ENCODE measurements around the gene HMCN1.

HMCN1 gene

GRCh38 chr1:185803241-185803640 lies 69.0 kb downstream of the HMCN1 start:
- no peaks in the 10 kb centered on the region for H3K36me3 ChIP-seq (ENCODE audit: insufficient read depth, low read length)
- peaks cover 3% of the 10 kb centered on the region; the same call in 1 of the 2 replicates for H3K9me3 ChIP-seq (ENCODE audit: control insufficient read depth, insufficient read depth, low read length)
- H3K9ac ChIP-seq (ENCODE audit: low read depth, low read length), result no peak overlapping the region
- H3K4me1 ChIP-seq (ENCODE audit: insufficient read depth, low read length), result peaks cover 5% of the 10 kb centered on the region; the same call in 1 of the 2 replicates

DNA sequence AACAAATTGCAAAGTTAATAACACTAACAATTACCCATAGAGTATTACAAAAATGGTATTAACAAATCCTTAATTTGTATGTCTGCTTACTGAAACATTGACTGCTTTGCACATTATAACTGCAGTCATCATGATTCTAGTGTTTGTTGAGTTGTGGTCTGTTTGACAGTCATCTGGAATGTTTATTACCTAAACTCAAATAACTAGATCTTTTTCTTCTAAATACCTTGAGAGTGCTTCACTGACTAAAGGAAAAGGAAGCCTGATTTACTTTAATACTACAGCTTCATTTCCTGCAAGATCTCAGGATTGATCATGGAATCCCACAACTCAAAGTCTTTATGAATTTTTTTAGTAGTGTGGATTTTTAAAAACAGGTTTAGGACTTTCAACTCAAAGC lies 70.0 kb downstream of the HMCN1 start:
- Histone ChIP-seq H3K4me1 (ENCODE audit: insufficient read depth, low read length) (peaks cover 5% of the 10 kb centered on the region; the same call in 1 of the 2 replicates), H3K9me3 (ENCODE audit: control insufficient read depth, insufficient read depth, low read length) (peaks cover 3% of the 10 kb centered on the region; the same call in 1 of the 2 replicates), H3K36me3 (ENCODE audit: insufficient read depth, low read length) (no peaks in the 10 kb centered on the region), H3K9ac (ENCODE audit: low read depth, low read length) (no peak overlapping the region)

GRCh38 chr1:185804608-185805007 lies 70.4 kb downstream of the HMCN1 start:
- peaks cover 3% of the 10 kb centered on the region; the same call in 1 of the 2 replicates for H3K9me3 ChIP-seq (ENCODE audit: control insufficient read depth, insufficient read depth, low read length)
- peaks cover 5% of the 10 kb centered on the region; the same call in 1 of the 2 replicates for H3K4me1 ChIP-seq (ENCODE audit: insufficient read depth, low read length)
- H3K9ac ChIP-seq (ENCODE audit: low read depth, low read length), result no peak overlapping the region
- no peaks in the 10 kb centered on the region for H3K36me3 ChIP-seq (ENCODE audit: insufficient read depth, low read length)

DNA sequence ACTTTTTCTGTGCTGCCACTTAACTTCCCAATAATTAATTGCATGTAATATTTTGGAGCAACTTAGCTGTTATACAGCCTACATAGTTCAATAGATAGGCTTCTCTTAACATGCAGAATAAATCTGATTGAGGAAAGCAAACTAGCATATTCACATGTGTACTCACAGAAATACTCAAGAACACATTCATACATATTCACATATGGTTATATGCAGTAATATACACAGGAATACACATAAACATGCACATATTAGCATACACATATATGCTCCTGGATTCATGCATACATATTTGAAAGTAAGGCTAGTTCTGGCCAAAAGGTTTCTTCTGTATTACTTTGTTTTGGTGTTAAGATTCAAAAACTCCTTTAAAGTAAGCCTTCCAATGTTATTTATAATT lies 73.1 kb downstream of the HMCN1 start:
- Histone ChIP-seq H3K36me3 (ENCODE audit: insufficient read depth, low read length) (no peaks in the 10 kb centered on the region), H3K9ac (ENCODE audit: low read depth, low read length) (no peak overlapping the region), H3K9me3 (ENCODE audit: control insufficient read depth, insufficient read depth, low read length) (no peaks in the 10 kb centered on the region), H3K4me1 (ENCODE audit: insufficient read depth, low read length) (peaks cover 13% of the 10 kb centered on the region)

GRCh38 chr1:185808631-185809030 lies 74.4 kb downstream of the HMCN1 start:
- Histone ChIP-seq H3K4me1 (ENCODE audit: insufficient read depth, low read length) (peaks cover 13% of the 10 kb centered on the region), H3K9me3 (ENCODE audit: control insufficient read depth, insufficient read depth, low read length) (no peaks in the 10 kb centered on the region), H3K9ac (ENCODE audit: low read depth, low read length) (no peak overlapping the region), H3K36me3 (ENCODE audit: insufficient read depth, low read length) (no peaks in the 10 kb centered on the region)

GRCh38 chr1:185811073-185811709 lies 77.0 kb downstream of the HMCN1 start:
- no peaks in the 10 kb centered on the region for H3K9me3 ChIP-seq (ENCODE audit: control insufficient read depth, insufficient read depth, low read length)
- H3K36me3 ChIP-seq (ENCODE audit: insufficient read depth, low read length), result no peaks in the 10 kb centered on the region
- H3K9ac ChIP-seq (ENCODE audit: low read depth, low read length), result no peak overlapping the region
- H3K4me1 ChIP-seq (ENCODE audit: insufficient read depth, low read length), result peaks cover 8% of the 10 kb centered on the region

- H3K9ac ChIP-seq (ENCODE audit: low read depth, low read length), result no peak overlapping the region
- H3K36me3 ChIP-seq (ENCODE audit: insufficient read depth, low read length), result no peaks in the 10 kb centered on the region
- H3K9me3 ChIP-seq (ENCODE audit: control insufficient read depth, insufficient read depth, low read length), result no peaks in the 10 kb centered on the region
- peaks cover 8% of the 10 kb centered on the region for H3K4me1 ChIP-seq (ENCODE audit: insufficient read depth, low read length)
Measured at GRCh38 chr1:185812934-185813333, 78.7 kb downstream of the HMCN1 start.

- Histone ChIP-seq H3K9me3 (ENCODE audit: control insufficient read depth, insufficient read depth, low read length) (no peaks in the 10 kb centered on the region), H3K9ac (ENCODE audit: low read depth, low read length) (no peak overlapping the region), H3K4me1 (ENCODE audit: insufficient read depth, low read length) (peaks cover 8% of the 10 kb centered on the region), H3K36me3 (ENCODE audit: insufficient read depth, low read length) (no peaks in the 10 kb centered on the region)
Measured at GRCh38 chr1:185813401-185813979, 79.3 kb downstream of the HMCN1 start.

DNA sequence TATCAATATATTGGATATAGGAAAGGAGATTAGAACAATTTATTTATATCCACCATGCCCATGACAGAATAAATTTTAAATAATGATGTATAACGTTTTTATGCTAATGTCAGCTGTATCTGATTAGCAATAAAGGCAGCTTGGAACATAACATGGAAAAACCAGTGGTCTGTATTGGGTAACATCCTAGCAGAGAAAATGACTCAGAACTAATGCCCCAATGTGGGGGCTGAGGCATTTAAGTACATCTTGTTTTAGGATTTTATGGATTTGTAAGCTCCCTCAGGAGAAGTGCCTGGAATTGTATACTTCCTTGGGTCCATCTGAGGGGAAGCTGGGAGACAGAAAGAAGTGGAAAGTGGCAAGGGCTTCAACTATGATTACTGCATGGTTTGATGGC lies 82.3 kb downstream of the HMCN1 start:
- Histone ChIP-seq H3K4me1 (ENCODE audit: insufficient read depth, low read length) (peaks cover under 1% of the 10 kb centered on the region), H3K36me3 (ENCODE audit: insufficient read depth, low read length) (no peaks in the 10 kb centered on the region), H3K9ac (ENCODE audit: low read depth, low read length) (no peak overlapping the region), H3K9me3 (ENCODE audit: control insufficient read depth, insufficient read depth, low read length) (no peaks in the 10 kb centered on the region)

DNA sequence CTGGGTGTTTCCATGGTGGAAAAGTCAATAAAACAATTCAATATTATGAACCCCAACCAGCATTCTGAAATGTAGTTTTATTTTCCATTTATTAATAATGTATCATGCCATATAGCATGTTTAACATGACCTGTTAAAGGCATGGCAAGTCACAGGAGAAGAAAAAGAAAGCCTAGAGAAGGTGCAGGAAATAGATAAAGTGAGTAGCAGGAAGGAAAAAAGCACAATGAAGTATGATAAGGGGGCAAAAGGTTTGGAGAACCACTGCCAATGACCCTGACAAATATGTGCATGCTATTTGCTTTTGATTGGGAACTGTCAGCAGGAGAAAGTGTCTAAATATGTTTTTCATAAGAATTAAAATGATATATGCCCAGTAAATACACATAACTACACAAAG lies 85.6 kb downstream of the HMCN1 start:
- H3K36me3 ChIP-seq (ENCODE audit: insufficient read depth, low read length), result no peaks in the 10 kb centered on the region
- no peaks in the 10 kb centered on the region for H3K9me3 ChIP-seq (ENCODE audit: control insufficient read depth, insufficient read depth, low read length)
- no peaks in the 10 kb centered on the region for H3K4me1 ChIP-seq (ENCODE audit: insufficient read depth, low read length)
- H3K9ac ChIP-seq (ENCODE audit: low read depth, low read length), result no peak overlapping the region

- no peaks in the 10 kb centered on the region; the same call in 1 of the 2 replicates for H3K9me3 ChIP-seq (ENCODE audit: control insufficient read depth, insufficient read depth, low read length)
- no peak overlapping the region for H3K9ac ChIP-seq (ENCODE audit: low read depth, low read length)
- H3K36me3 ChIP-seq (ENCODE audit: insufficient read depth, low read length), result no peaks in the 10 kb centered on the region
- H3K4me1 ChIP-seq (ENCODE audit: insufficient read depth, low read length), result no peaks in the 10 kb centered on the region
Measured at GRCh38 chr1:185821612-185822385, 87.6 kb downstream of the HMCN1 start.

- Histone ChIP-seq H3K9ac (ENCODE audit: low read depth, low read length) (no peak overlapping the region), H3K4me1 (ENCODE audit: insufficient read depth, low read length) (no peaks in the 10 kb centered on the region), H3K36me3 (ENCODE audit: insufficient read depth, low read length) (no peaks in the 10 kb centered on the region), H3K9me3 (ENCODE audit: control insufficient read depth, insufficient read depth, low read length) (no peaks in the 10 kb centered on the region; the same call in 1 of the 2 replicates)
Measured at GRCh38 chr1:185823467-185823866, 89.3 kb downstream of the HMCN1 start.

GRCh38 chr1:185824106-185824505 lies 89.9 kb downstream of the HMCN1 start:
- no peaks in the 10 kb centered on the region for H3K4me1 ChIP-seq (ENCODE audit: insufficient read depth, low read length)
- H3K9ac ChIP-seq (ENCODE audit: low read depth, low read length), result no peak overlapping the region
- no peaks in the 10 kb centered on the region; the same call in 1 of the 2 replicates for H3K9me3 ChIP-seq (ENCODE audit: control insufficient read depth, insufficient read depth, low read length)
- no peaks in the 10 kb centered on the region for H3K36me3 ChIP-seq (ENCODE audit: insufficient read depth, low read length)

DNA sequence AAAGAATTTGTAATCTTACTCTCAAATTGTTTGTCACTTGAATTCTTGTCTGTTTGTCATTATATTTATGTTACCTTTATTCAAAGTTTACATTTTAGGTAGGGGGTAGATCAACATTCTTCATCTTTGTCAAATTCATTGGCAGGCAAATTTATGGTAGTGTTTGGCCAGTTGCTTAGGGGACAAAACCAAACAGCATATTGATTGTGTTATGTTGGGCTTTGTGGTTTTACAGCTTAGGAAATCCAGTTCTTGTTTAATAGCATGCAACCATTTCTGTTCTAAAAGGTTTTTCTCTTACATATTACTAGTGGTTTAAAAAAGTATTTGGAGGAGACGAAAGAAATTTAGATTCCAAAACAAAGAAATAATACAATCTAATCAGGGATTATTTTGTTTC lies 91.4 kb downstream of the HMCN1 start:
- H3K4me1 ChIP-seq (ENCODE audit: insufficient read depth, low read length), result no peaks in the 10 kb centered on the region
- H3K9me3 ChIP-seq (ENCODE audit: control insufficient read depth, insufficient read depth, low read length), result no peaks in the 10 kb centered on the region; the same call in 1 of the 2 replicates
- H3K9ac ChIP-seq (ENCODE audit: low read depth, low read length), result no peak overlapping the region
- H3K36me3 ChIP-seq (ENCODE audit: insufficient read depth, low read length), result no peaks in the 10 kb centered on the region

Measured in ES-I3 (cell line).